Skeletal muscle tissue (tissue), 4 donors: ENCODE measurements around the gene RGS3. TPM values are rescaled to one million over a fixed set of nuclear protein-coding genes. Genes with fewer than 3 reads are reported as not detected.
A peak's percentile ranks its signal among the peaks of the same experiment; 100 is the strongest.

Experiments used
- H3K27ac ChIP-seq: one replicate; pipeline ENCODE4 v1.7.0; 2013; ENCODE audit warnings: mild to moderate bottlenecking, low read depth, low read length, inconsistent platforms
- H3K27me3 ChIP-seq, 3 donors: one replicate each; pipeline ENCODE4 v1.7.0; 2013; ENCODE audit warnings: low read length in 3 of 3; ENCODE audit not compliant: control insufficient read depth in 3 of 3, insufficient read depth in 3 of 3
- H3K36me3 ChIP-seq, 3 donors: one replicate each; pipeline ENCODE4 v1.7.0; 2013; ENCODE audit warnings: low read length in 3 of 3; ENCODE audit not compliant: control insufficient read depth in 3 of 3, insufficient read depth in 3 of 3
- H3K4me1 ChIP-seq, 3 donors: one replicate each; pipeline ENCODE4 v1.7.0; 2013; ENCODE audit warnings: low read length in 3 of 3, mild to moderate bottlenecking in 3 of 3; ENCODE audit not compliant: control insufficient read depth in 3 of 3, insufficient read depth in 3 of 3
- H3K4me3 ChIP-seq, 3 donors: one replicate each; pipeline ENCODE4 v1.7.0; 2013; ENCODE audit warnings: low read length in 3 of 3
- H3K9ac ChIP-seq, 3 donors: one replicate each; pipeline ENCODE4 v1.7.0; 2013; ENCODE audit warnings: low read length in 3 of 3, mild to moderate bottlenecking in 3 of 3, moderate library complexity in 2 of 3, low read depth in 1 of 3
- H3K9me3 ChIP-seq, 3 donors: one replicate each; pipeline ENCODE4 v1.7.0; 2013; ENCODE audit warnings: low read length in 3 of 3; ENCODE audit not compliant: control insufficient read depth in 3 of 3
- total RNA-seq: library from RNA; depleted of rRNA; stranded (reverse); fragments of >200 nt; gene quantifications from one replicate; pipeline ENCODE4 v1.2.3, GENCODE V29; 2014
- donor health status: Osteomylitis.

The RGS3 gene
- total RNA-seq, 1 donor from 2014 or later: 48.0 TPM

GRCh38 chr9:113624721-113625120, 161.2 kb downstream of the RGS3 start:
- H3K9ac ChIP-seq: no peak overlapping the region
- no peaks in the 10 kb centered on the region for H3K36me3 ChIP-seq
- H3K27ac ChIP-seq: no peak overlapping the region
- peaks cover 33 to 43% (median 35%) of the 10 kb centered on the region in 3 donors for H3K4me1 ChIP-seq
- no peak overlapping the region for H3K4me3 ChIP-seq
- peaks cover 0 to 6% (median 2%) of the 10 kb centered on the region in 3 donors for H3K27me3 ChIP-seq
- H3K9me3 ChIP-seq: no peaks in the 10 kb centered on the region

DNA sequence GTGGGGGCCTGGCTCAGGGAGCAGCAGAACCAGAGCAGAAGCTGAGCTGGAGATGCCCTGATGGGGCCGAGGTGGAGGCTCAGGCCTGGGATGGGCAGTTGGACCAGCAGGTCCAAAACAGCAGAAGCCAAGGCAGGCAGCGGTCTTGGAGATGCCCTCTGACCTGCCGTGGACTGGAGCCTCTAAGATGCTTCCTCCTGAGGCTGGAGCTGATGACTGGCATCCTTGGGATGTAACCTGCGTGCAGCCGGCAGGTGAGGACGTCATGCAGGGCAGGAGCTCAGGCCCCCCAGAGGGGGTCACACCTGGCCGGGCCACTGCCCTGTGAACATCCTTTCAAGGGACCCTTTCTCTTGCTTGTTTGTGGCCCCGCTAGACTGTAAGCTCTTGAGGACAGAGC, 162.0 kb downstream of the RGS3 start:
- peaks cover 0 to 6% (median 2%) of the 10 kb centered on the region in 3 donors for H3K27me3 ChIP-seq

DNA sequence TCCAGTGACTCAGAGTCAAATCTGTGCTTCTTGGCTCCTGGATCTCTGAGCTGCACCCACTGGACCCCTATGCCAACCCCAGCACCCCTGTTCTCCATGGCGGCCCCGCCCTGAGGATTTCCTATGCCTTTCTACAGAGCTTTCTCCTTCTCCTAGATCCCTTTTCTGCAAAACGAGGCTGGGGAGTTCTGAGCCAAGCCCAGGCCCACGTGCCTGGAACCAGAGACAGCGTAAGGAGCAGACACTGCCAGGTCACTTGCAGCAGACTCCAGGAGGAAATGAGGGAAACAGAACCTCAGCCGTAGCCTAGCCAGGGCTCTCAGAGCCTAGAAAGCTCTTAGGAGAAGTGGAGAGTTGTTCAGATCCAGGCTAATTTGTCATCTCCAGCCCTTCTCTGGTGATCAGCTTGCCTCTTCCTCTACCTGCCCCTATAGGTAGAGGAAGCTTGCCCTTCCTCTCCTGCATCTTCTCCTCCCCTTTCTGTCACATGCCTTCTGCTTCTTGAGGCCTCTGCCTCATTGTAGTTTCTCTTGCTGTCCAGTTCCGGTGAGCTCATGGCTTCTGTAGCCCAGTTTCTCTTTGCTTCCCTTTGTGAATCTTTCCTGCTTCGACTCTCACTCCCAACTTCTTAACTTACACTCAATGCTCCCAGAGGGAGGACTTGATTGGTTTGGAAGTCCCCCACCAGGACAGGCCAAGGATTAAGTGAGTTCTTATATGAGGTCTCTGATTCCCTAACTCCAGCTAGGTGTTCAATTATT, 163.4 kb downstream of the RGS3 start:
- no peaks in the 10 kb centered on the region for H3K36me3 ChIP-seq
- peak overlapping the region; percentile 59 for H3K27ac ChIP-seq
- H3K27me3 ChIP-seq: no peaks in the 10 kb centered on the region
- no peak overlapping the region for H3K4me3 ChIP-seq
- H3K9me3 ChIP-seq: no peaks in the 10 kb centered on the region
- H3K4me1 ChIP-seq: peaks cover 12 to 26% (median 17%) of the 10 kb centered on the region in 3 donors
- peak overlapping the region in 1 of 3 donors; percentile 16 for H3K9ac ChIP-seq

More for the DNA sequence above, 162.0 kb downstream of the RGS3 start:
- Histone ChIP-seq H3K27ac (no peak overlapping the region), H3K9me3 (no peaks in the 10 kb centered on the region), H3K36me3 (no peaks in the 10 kb centered on the region), H3K9ac (no peak overlapping the region), H3K4me1 (peaks cover 25 to 36% (median 27%) of the 10 kb centered on the region in 3 donors), H3K4me3 (no peak overlapping the region)

- no peaks in the 10 kb centered on the region for H3K9me3 ChIP-seq
- no peak overlapping the region for H3K4me3 ChIP-seq
- H3K36me3 ChIP-seq: no peaks in the 10 kb centered on the region
- no peaks in the 10 kb centered on the region for H3K27me3 ChIP-seq
- no peak overlapping the region for H3K9ac ChIP-seq
- H3K4me1 ChIP-seq: peaks cover 5 to 20% (median 20%) of the 10 kb centered on the region in 3 donors
- H3K27ac ChIP-seq: no peak overlapping the region
These were observed 165.1 kb downstream of the RGS3 start for GRCh38 chr9:113628621-113629020.

DNA sequence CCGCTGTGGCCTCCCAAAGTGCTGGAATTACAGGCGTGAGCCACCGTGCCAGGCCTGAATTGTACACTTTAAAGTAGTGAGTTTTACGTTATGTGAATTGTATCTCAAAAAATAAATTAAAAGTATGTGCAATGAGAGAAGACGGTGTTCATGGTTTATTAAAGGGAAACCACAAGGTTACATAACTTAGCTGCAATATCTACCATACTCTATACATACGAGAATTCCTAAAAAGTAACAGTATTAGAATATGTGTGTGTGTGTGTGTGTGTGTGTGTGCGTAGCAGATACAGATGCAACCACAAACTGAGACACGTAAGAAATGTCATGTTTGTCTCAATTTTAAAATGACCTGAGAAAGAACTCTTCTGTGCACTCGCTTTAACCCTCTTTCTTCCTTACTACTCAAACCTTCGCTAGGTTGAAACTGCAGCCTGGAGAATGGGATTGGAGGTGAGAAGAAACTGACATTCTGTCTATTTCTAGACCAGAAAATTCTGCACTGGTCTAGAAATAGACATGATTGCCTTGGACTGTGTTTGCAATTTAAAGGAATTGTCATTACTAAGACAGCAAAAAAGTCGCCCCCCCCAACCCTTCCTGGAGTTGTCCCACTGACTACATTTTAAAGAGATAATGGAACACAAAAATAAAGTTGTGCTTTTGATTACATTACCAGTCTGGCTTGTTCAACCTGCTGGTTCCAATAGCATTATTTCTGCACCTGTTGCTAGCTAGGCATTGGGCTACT, 167.0 kb downstream of the RGS3 start:
- H3K27ac ChIP-seq: no peak overlapping the region

GRCh38 chr9:113631137-113631765, 167.7 kb downstream of the RGS3 start:
- H3K9ac ChIP-seq: no peak overlapping the region
- no peak overlapping the region for H3K4me3 ChIP-seq
- no peaks in the 10 kb centered on the region for H3K9me3 ChIP-seq
- peak overlapping the region; percentile 36 for H3K27ac ChIP-seq
- H3K4me1 ChIP-seq: peaks cover 28 to 39% (median 39%) of the 10 kb centered on the region in 3 donors
- no peaks in the 10 kb centered on the region for H3K27me3 ChIP-seq
- H3K36me3 ChIP-seq: no peaks in the 10 kb centered on the region

More for the DNA sequence above, 167.0 kb downstream of the RGS3 start:
- H3K9me3 ChIP-seq: no peaks in the 10 kb centered on the region
- H3K36me3 ChIP-seq: no peaks in the 10 kb centered on the region
- H3K27me3 ChIP-seq: no peaks in the 10 kb centered on the region
- peaks cover 21 to 33% (median 32%) of the 10 kb centered on the region in 3 donors for H3K4me1 ChIP-seq
- no peak overlapping the region for H3K4me3 ChIP-seq
- no peak overlapping the region for H3K9ac ChIP-seq

DNA sequence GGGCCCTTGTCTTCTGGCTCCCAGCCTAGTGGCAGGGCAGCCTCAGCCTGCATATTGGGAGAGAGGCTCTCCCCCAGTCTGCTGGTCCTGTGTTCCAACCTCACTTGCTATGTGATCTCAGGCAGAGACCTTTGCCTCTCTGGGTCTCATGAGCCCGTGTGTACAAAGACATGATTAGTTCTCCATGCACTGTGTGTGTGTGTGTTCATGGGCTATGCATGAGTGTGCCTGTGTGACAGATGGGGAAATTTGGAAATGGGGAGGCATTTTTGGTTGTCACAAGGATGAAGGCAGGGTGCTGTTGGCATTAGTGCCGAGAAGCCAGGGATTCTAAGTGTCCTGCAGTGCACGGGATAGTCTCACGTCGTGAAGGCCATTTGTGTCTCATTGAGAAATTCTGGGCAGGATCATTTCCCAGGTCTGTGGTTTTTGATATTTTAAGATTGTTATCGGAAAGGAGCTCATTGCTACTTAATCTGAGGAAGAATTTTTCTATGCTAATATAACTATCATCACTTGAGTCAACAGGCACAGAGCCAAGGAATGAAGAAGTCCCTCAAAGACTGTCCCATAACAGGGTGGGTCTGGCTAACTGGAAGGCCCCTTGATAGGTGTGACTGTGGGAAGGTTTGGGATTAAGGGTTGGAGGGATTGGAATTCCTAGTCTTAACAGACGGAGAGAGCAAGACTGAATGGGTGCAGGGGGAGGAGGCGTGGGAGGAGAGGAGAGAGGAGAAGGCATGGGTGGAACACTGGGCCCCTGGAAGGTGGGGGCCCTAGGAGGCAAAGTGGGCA, 168.5 kb downstream of the RGS3 start:
- Histone ChIP-seq H3K4me3 (no peak overlapping the region), H3K9ac (no peak overlapping the region), H3K27ac (peak overlapping the region; percentile 36), H3K9me3 (no peaks in the 10 kb centered on the region), H3K36me3 (no peaks in the 10 kb centered on the region), H3K27me3 (no peaks in the 10 kb centered on the region), H3K4me1 (peaks cover 28 to 34% (median 32%) of the 10 kb centered on the region in 3 donors)

GRCh38 chr9:113632776-113633590, 169.5 kb downstream of the RGS3 start:
- no peak overlapping the region for H3K27ac ChIP-seq
- no peak overlapping the region for H3K4me3 ChIP-seq
- no peaks in the 10 kb centered on the region for H3K36me3 ChIP-seq
- H3K27me3 ChIP-seq: no peaks in the 10 kb centered on the region
- H3K9ac ChIP-seq: no peak overlapping the region
- H3K4me1 ChIP-seq: peaks cover 27 to 31% (median 30%) of the 10 kb centered on the region in 3 donors
- no peaks in the 10 kb centered on the region for H3K9me3 ChIP-seq
